HG03103 (cell line): ENCODE data around the gene NLRC3.
"Not testable (repeated sequence)": the region's sequence is repeated elsewhere in the genome, so short reads cannot be mapped to it uniquely, and the experiment has no call there.

Experiments used
- ATAC-seq: cut with Tn5 transposase; IDR thresholded peaks from one replicate; pipeline ENCODE4 v1.9.1; 2021; ENCODE audit warnings: low read depth; ENCODE audit not compliant: unreplicated experiment

Gene NLRC3

DNA sequence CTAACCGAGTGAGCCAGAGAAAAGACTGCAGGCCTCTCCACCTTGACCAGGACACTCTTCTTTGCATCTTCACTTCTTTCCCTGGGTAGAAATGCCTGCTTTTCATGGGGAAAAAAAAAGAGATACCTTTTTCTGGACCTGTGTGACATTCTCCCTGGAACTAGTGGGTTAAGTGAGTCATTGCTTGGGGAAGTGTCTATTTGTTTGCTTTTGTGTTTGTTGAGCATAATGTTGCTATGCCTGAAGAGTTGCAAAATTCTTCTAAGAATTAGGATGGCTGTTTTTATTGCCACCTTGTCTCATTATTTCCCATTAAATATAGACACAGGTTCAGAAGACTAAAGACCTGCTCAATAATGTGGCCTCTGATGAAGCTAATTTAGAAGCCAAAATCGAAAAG, 57.6 kb downstream of the NLRC3 start:
- ATAC-seq: no peak

DNA sequence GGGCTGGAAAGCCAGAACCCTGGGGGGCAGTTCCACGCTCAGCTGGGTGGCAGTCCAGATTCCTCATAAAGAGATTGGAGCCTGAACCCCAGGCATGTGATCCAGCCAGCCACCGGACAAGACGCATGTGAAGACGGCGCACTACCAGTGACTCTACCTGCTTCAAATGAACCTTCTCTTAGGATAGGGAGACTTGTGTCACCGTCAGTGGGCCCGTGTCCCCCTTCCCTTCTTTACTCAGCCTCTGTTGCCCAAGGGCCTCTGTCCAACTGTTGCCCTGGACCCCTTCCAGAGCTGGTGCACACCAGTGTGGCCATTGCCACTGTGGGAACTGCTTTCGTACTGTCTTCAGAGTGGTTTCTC, 58.2 kb downstream of the NLRC3 start:
- ATAC-seq: no peak

DNA sequence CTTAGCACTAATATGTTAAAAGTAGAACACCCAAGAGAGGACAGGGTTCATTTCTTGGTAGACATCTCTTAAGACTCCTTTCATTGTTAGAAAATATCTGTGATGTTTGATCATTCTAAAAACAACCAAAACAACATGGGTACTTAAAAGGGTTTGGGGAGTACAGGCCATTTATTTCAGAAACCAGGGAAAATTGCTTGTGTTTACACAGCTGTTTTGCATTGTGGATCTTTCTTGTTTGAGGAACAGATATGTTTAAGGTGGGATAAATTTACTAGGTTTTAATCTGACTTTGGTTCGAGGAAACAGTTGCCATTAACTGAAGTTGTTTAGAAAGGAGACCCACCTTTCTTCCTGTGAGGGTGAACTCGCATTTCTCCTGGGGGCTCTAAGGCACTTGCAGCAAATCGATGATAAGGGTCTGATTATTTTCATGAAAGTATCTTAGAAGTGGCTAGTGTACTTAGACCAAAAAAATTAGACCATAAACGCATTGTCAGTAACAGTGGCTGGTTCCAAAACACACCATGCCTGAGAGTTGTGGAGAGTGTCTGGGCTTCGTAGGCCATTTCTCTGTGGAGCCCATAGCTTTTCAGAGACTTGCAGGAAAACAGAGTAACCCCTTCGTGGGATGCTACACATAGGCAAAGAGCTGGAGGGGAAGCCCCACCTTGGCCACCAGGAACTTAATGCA, 58.8 kb downstream of the NLRC3 start:
- no peak for ATAC-seq

DNA sequence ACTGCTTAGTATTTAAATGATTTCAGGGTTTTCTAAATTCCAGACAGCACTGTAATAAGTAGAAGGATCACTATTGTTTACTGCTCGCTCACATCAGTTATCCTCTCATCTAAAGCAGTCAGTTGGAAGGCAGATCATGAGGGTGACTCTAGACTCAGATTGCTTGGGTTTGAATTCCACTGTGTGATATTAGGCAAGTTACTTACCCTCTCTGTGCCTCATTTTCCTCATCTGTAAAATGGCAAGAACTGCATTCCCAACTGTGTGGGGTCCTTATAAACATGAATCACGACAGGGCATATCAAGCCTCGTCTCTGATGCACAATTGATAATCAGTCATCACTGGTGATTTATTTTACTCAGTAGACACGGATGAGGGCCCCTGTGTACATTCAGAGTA, 61.3 kb downstream of the NLRC3 start:
- no peak for ATAC-seq

DNA sequence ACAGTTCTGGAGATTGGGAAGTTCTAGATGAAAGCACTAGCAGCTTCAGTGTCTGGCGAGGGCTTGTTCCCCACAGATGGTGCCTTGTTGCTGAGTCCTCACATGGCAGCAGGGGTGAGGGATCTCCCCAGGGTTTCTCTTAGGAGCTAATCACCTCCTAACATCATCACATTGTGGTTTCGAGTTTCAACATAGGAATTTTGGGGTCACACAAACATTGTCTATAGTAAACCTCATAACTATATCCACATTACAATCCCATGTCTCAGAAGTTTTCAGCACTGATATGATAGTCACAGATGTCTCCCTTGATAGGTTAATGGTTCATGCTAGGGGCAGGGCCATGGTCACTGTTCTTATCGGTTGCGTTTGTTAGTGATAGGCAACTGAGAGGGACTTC, 62.6 kb downstream of the NLRC3 start:
- ATAC-seq: no peak

DNA sequence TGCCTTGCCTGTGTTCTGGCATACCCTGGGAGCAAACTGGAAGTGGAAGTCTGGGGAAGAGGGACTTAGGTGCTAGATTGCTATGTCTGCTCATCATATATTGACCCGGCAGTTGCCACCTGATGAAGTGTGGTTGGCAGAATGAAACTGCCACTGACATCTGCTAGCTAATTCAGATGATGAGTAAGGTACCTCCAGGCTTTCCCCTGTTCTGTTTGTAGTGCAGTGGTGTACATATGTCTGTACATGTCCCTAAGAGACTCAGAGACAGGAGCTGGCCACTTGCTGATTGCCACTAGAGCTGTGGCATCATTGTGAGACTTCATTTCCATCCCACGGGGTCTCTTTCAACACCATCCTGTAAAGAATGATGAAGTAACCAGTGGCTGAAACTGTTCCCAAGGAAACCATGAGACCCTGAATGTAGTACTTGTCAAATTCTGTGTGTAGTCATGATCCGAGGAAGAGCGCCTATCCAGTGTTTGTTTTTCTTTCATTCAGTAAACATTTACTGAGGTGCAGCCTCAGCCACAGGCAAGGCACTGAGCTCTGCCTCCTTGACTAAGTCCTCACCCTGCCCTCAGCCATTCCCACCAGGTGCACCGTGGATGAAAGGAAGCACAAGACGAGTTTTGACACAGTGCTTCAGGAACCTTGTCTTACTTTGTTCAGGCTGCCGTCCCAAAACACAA, 63.2 kb downstream of the NLRC3 start:
- no peak for ATAC-seq

DNA sequence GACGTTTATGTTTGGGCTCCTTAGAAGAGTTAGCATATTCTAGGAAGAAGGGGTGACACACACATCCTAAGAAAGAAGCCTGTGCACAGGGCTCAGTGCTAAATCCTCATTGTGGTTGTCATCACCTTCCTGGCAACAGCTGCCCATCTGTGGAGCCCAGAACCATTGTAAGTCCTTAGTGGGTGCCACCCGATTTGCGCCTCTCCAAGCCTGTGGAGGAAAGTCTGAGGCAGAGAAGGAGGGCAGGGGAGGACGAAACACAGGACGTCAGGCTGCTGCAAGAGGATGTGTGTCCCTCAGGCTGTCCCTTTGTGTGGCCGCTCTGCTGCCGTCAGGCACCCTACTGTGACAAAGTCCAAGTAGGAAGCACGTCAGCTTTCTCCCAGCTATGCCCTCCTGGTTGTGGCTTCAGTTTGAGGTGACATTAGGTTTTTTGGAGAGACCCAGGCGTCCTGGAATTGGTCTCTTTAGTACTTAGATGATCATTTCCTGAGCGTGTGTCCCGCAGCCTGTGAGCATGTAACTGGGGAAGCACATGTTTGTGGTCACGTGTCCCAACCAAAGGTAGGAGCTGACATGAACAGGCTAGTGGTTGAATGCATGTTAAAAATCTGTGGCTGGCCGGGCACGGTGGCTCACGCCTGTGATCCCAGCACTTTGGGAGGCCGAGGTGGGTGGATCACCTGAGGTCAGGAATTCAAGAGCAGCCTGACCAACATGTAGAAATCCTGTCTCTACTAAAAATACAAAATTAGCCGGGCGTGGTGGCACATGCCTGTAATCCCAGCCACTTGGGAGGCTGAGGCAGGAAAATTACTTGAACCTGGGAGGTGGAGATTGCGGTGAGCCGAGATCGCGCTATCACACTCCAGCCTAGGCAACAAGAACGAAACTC, 65.7 kb downstream of the NLRC3 start:
- no peak for ATAC-seq

DNA sequence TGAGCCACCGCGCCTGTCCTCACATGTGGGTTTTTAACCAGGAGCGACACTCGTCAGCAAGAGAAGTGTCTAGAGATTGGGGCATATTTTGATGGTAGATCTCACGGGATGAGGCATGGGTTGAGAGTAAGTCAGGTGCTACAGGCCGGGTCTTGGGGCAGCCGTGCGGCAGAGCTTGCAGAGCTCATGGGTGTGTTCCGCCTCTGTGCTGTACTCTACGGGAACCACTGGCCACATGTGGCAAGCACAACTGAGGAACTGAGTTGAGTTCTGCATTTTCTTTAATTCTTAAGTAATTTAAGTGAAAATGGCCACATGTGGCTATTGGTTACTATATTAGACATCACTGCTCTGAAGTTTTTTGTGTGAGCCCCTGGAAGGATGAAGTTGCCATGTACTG, 66.8 kb downstream of the NLRC3 start:
- no peak for ATAC-seq

DNA sequence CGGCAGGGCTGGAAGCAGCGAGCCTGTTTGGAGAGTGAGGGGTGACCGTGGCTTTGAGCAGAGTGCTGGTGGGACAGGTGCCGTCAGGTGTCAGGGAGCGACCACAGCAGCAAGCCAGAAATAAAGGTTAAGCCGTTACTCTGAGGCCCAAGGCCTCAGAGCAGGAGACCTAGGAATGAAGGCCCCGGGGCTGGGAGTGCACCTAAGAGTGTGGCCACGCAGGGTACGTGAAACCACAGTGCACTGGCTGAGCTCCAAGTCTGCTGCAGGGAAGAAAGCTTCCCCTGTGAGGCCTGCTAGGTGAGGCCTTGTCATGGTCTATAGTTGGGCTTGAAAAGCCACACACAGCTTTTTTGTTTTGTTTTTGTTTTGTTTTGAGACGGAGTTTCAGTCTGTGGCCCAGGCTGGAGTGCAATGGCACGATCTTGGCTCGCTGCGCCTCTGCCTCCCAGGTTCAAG, 67.7 kb downstream of the NLRC3 start:
- ATAC-seq: no peak

DNA sequence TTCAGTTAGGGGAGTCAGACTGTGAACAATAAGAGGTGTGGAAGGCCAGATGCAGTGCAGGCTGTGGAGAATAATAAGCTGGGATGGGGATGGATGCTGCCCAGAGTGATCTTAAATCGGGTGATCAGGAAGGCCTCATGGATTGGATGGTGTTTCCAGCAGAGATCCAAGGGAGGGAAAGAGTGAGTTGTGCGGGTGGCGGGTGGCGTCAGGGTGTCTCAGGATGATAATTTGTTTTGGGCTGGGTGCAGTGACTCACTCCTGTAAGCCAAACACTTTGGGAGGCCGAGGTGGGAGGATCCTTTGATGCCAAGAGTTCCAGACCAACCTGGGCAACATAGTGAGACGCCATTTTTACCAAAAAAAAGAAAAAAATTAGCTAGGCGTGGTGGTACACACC, 68.5 kb downstream of the NLRC3 start:
- no peak for ATAC-seq

DNA sequence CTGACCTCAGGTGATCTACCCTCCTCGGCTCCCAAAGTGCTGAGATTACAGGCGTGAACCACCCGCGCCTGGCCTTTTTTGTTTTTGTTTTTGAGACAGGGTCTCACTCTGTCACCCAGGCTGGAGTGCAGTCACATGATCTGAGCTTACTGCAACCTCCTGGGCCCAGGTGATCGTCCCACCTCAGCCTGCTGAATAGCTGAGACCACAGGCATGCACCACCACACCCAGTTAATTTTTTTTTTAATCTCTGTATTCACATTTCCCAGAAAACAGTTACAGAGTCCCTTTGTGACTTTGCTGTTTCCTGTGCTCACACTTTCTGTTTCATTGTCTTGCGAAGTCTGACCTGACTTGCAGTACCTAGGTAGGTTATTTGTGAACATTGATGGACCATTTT, 73.7 kb downstream of the NLRC3 start:
- no peak for ATAC-seq

DNA sequence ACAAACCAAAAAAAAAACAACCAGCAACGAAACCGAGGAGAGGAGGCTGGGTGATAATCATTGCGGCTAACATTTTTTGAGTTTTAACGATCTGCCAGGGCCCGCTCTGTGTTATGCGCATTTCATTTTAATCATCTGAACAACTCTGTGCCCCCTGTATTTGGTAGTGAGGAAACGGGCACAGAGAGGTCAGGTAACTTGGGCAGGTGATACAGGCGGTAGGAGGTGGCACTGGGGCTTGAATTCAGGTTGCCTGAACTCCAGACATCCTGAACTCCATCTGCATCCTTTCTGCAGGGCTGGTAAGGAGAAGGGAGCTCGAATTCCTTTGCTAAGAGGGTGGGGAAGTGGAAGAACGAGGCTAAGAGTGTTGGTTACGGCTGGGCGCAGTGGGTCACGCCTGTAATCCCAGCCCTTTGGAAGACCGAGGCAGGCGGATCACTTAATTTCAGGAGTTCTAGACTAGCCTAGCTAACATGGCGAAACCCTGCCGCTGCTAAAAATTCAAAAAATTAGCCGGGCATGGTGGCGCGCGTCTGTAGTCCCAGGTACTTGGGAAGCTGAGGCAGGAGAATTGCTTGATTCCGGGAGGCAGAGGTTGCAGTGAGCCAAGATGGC, 75.3 kb downstream of the NLRC3 start:
- ATAC-seq: no peak

DNA sequence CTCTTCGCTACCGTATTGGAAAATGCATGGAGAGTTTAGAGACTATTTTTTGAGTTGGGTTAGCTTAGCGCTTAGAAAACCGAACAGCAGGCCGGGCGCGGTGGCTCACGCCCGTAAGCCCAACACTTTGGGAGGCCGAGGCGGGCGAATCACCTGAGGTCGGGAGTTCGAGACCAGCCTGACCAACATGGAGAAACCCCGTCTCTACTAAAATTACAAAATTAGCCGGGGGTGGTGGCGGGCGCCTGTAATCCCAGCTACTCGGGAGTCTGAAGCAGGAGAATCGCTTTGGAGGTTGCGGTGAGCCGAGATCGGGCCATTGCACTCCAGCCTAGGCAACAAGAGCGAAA, 75.8 kb downstream of the NLRC3 start:
- not testable (repeated sequence) for ATAC-seq

DNA sequence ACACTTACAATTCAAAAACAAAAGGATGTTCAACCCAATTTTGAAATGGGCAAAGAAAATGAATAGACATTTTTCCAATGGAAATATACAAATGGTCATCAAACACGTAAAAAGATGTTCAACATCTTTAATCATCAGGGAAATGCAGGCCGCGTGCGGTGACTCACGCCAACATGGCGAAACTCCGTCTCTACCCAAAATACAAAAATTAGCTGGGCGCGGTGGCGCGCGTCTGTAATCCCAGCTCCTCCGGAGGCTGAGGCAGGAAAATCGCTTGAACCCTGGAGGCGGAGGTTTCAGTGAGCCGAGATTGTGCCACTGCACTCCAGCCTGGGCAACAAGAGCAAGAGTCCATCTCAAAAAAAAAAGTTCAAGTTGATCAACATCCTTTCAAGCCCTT, 78.2 kb downstream of the NLRC3 start:
- no peak for ATAC-seq

DNA sequence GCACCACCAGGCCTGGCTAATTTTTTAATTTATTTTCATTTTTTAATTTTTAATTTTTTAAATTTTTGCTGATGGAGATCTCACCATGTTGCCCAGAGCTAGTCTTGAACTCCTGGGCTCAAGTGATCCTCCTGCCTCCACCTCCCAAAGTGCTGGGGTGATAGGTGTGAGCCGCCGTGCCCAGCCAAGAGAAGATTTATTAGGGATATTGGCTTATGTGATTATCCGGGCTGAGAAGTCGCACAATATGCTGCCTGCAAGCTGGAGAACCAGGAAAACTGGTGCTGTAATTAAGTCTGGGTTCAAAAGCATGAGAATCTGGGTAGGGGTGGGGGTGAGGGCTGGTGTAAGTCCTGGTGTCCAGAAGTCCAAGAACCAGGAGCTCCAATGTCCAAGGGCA, 79.4 kb downstream of the NLRC3 start:
- ATAC-seq: no peak

DNA sequence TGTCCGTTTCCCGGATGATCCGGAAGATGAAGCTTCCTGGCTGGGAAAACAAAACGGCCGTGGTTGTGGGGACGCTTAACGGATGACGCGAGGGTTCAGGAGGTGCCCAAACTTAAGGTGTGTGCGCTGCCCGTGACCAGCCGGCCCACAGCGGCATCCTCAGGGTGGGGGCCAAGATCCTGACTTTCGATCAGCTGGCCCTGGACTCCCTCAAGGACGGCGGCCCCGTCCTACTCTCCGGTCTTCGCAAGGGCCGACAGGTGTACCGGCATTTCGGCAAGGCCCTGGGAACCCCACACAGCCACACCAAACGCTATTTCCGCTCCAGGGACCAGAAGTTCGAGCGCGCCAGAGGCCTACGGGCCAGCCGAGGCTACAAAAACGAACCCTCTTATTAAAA, 80.8 kb downstream of the NLRC3 start:
- ATAC-seq: no peak

DNA sequence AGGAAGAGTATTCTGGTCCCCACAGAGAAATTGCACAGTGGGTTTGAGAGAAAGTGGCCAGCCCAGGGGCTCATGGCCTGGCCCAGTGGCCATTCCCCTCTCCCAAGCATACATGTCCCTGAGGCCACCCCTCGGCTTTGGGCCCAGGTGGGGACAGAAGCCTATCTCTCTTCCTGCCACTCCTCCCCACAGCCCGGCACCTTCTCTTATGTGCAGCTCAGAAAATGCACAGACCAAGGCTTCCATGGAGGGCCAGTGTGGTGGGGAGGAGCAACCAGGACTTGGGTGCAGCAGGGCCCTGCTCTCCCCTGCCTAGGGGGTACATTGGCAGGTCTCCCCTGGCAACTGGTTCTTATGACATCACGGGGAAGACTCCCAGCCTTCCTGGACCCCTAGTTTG, 82.0 kb downstream of the NLRC3 start, which contains the start of gene C16orf90:
Gene C16orf90 (minus strand): TSS at position 314 of the 400 bp plus-strand sequence. CDS start 68 bp downstream, at position 246.
- no peak for ATAC-seq

DNA sequence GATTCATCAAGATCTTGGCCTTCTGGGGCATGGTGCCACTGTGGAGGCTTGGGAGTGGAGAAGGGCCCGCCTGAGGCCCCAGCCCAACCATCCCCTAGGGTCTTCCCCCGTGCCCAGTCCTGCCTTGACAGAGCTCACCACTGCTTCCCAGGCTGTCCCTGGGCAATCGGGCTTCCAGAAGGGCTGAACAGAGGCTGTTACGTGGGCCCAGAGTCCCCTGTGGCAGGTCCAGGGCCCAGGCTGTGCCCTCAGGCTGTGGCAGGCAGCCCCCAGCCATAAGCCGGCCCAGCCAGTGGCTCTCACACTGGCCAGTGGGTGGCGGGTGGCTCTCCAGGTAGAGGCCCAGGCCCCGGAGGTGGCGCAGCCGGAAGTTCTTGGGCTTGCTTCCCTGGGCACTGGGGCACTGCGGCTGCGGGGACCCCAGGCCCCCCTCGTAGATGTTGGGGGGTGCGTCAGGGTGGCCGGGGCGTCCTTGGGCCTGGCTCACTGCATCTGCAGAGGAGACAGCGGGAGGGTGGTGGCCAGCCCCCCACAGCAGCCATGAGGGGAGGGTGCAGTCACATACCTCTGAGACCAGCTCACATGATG, 82.7 kb downstream of the NLRC3 start:
- ATAC-seq: no peak

DNA sequence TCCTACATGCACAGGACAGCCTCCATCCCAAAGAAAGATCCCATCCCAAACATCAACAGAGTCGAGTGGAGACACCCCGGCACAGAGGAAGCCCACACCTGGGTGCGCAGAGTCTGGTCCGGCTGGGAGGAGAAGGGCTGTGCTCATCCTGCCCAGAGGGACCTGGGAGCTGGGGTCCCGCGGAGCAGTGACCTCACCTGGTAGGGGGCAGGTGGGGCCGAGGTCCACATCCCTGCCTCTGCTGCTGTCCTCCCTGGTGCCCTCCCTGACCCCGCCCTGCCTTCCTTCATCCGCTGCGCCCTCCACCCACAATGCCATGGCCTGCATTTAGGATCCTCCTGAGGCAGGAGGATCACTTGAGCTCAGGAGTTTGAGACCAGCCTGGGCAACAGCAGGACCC, 84.8 kb downstream of the NLRC3 start:
- ATAC-seq: no peak

DNA sequence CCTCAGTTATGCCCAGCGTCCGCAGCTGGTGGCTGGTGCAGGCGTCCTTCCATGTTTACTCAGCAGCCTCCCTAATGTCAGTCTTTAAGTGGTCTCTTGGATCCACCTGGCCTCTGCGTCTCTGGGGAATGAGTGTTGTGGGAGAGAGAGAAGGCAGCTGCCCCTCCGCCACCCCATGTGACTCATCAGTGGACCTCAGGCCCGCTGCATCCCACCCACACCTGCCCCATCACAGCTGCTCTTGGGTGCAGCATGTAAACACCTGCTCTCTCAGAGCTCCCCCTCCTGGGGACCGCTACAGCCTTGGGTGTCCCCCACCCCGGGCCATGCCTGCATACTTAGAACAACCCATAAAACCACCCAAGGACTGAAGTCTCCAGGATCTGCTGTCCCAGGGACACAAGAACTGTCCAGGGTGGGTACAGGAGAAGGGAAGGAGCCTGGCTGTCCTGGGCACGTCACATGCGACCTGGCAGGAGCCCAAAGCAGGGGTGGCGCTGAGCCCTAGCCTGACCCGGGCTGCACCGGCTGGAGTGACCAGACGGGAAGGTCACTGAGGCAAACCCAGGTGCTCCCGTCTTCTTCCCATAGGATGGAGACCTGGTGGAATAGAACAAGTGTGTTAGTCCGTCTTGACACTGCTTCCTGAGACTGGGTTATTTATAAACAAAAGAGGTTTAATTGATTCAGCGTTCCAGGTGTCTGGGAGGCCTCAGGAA, 86.1 kb downstream of the NLRC3 start:
- ATAC-seq: no peak
